Hepatocyte (in vitro differentiated cells): ENCODE results near the gene SMAP1. TPM values are rescaled to one million over a fixed set of nuclear protein-coding genes. Genes with fewer than 3 reads are reported as not detected.

Source experiments
- DNase-seq: peaks from one replicate; pipeline ENCODE4 v3.0.0-alpha.2; 2016; ENCODE audit warnings: low spot score
- H2AFZ ChIP-seq: fragments of 200-600 bp; sonication (generic); 2 replicates; pipeline ENCODE4 v1.6.0; 2016; ENCODE audit warnings: antibody characterized with exemption, mild to moderate bottlenecking
- H3K27ac ChIP-seq: fragments of 200-600 bp; sonication (generic); 2 replicates; pipeline ENCODE4 v1.5.1; 2016; ENCODE audit warnings: mild to moderate bottlenecking
- H3K27me3 ChIP-seq: fragments of 200-600 bp; sonication (generic); 2 replicates; pipeline ENCODE4 v1.6.1; 2016
- H3K36me3 ChIP-seq: fragments of 200-600 bp; sonication (generic); replicated peaks from 2 replicates; pipeline ENCODE4 v1.5.1; 2016; ENCODE audit warnings: low read depth; ENCODE audit not compliant: insufficient read depth
- H3K4me1 ChIP-seq: fragments of 200-600 bp; sonication (generic); 2 replicates; pipeline ENCODE4 v1.5.1; 2016; ENCODE audit warnings: mild to moderate bottlenecking, moderate library complexity; ENCODE audit not compliant: insufficient read depth
- H3K4me2 ChIP-seq: fragments of 200-600 bp; sonication (generic); 2 replicates; pipeline ENCODE4 v1.6.0; 2016
- H3K4me3 ChIP-seq: fragments of 200-600 bp; sonication (generic); 2 replicates; pipeline ENCODE4 v1.5.1; 2016; ENCODE audit warnings: mild to moderate bottlenecking
- H3K79me2 ChIP-seq: fragments of 200-600 bp; sonication (generic); 2 replicates; pipeline ENCODE4 v1.6.0; 2017; ENCODE audit warnings: mild to moderate bottlenecking
- H3K9me2 ChIP-seq: fragments of 200-600 bp; sonication (generic); replicated peaks from 2 replicates; pipeline ENCODE4 v1.6.0; 2017; ENCODE audit warnings: mild to moderate bottlenecking; ENCODE audit not compliant: insufficient read depth
- H3K9me3 ChIP-seq: fragments of 200-600 bp; sonication (generic); 2 replicates; pipeline ENCODE4 v1.5.1; 2016; ENCODE audit warnings: low read depth, mild to moderate bottlenecking
- H4K20me1 ChIP-seq: fragments of 200-600 bp; sonication (generic); 2 replicates; pipeline ENCODE4 v1.6.0; 2016; ENCODE audit warnings: mild to moderate bottlenecking; ENCODE audit not compliant: insufficient read depth, poor library complexity, severe bottlenecking
- CTCF ChIP-seq: fragments of 200-600 bp; sonication (generic); IDR thresholded peaks from 2 replicates; pipeline ENCODE4 v1.5.1; 2016; ENCODE audit warnings: antibody characterized with exemption, mild to moderate bottlenecking; ENCODE audit not compliant: poor library complexity
- EZH2 ChIP-seq: fragments of 200-600 bp; sonication (generic); IDR thresholded peaks from 2 replicates; pipeline ENCODE4 v1.6.1; 2016; ENCODE audit warnings: antibody characterized with exemption, mild to moderate bottlenecking, borderline replicate concordance
- EZH2phosphoT487 ChIP-seq: fragments of 200-600 bp; sonication (generic); IDR thresholded peaks from one replicate; pipeline ENCODE4 v1.6.1; 2018; ENCODE audit warnings: antibody characterized with exemption, mild to moderate bottlenecking, low read depth, moderate library complexity; ENCODE audit not compliant: unreplicated experiment, severe bottlenecking
- WGBS: methylation state at CpG from one replicate; pipeline ENCODE4 v1.1.6; 2016; ENCODE audit warnings: low lambda C conversion rate; ENCODE audit errors: missing lambda C conversion rate; 5-methylcytosine and 5-hydroxymethylcytosine counted together
- polyA plus RNA-seq: library from polyadenylated mRNA; unstranded; fragments of >200 nt; fragmentation: Nextera tagmentation; extraction: Ambion mirVana; gene quantifications from 2 replicates; pipeline ENCODE4 v1.2.1, GENCODE V29; 2016
- total RNA-seq: library from RNA; depleted of rRNA; stranded (reverse); fragments of >200 nt; gene quantifications from 2 replicates; pipeline ENCODE4 v1.2.3, GENCODE V29; 2014

Gene SMAP1
- total and polyA plus RNA-seq, 2 experiments from 2014 or later, result 28.2 to 42.4 TPM

- 98% methylated on average over 4 of the region's 4 CpGs for WGBS
- Histone ChIP-seq H4K20me1 (no peaks in the 10 kb centered on the region), H3K4me1 (no peaks in the 10 kb centered on the region), H3K4me3 (no peak overlapping the region), H3K79me2 (no peaks in the 10 kb centered on the region), H3K36me3 (no peaks in the 10 kb centered on the region), H3K27ac (no peak overlapping the region), H3K4me2 (no peak overlapping the region), H3K9me2 (no peaks in the 10 kb centered on the region), H2AFZ (no peak overlapping the region), H3K9me3 (no peaks in the 10 kb centered on the region), H3K27me3 (no peaks in the 10 kb centered on the region)
- DNase-seq, result no peak
- TF ChIP-seq EZH2 (no peak), EZH2phosphoT487 (no peak), CTCF (no peak)
Measured at GRCh38 chr6:70819646-70820045, 152.0 kb downstream of the SMAP1 start.

GRCh38 chr6:70820778-70821177, 153.1 kb downstream of the SMAP1 start:
- WGBS, result 100% methylated on average over 2 of the region's 2 CpGs
- Histone ChIP-seq H3K9me3 (no peaks in the 10 kb centered on the region), H3K9me2 (no peaks in the 10 kb centered on the region), H2AFZ (no peak overlapping the region), H4K20me1 (no peaks in the 10 kb centered on the region), H3K79me2 (no peaks in the 10 kb centered on the region), H3K4me1 (no peaks in the 10 kb centered on the region), H3K36me3 (no peaks in the 10 kb centered on the region), H3K4me3 (no peak overlapping the region), H3K27ac (no peak overlapping the region), H3K4me2 (no peak overlapping the region), H3K27me3 (no peaks in the 10 kb centered on the region)
- DNase-seq, result no peak
- TF ChIP-seq CTCF, result no peak
- no peak for TF ChIP-seq EZH2phosphoT487
- TF ChIP-seq EZH2, result no peak

- 90% methylated on average over 2 of the region's 2 CpGs for WGBS
- Histone ChIP-seq H3K4me1 (no peaks in the 10 kb centered on the region), H3K27ac (no peak overlapping the region), H4K20me1 (no peaks in the 10 kb centered on the region), H3K4me2 (no peak overlapping the region), H3K4me3 (no peak overlapping the region), H3K9me3 (no peaks in the 10 kb centered on the region), H3K36me3 (no peaks in the 10 kb centered on the region), H3K79me2 (no peaks in the 10 kb centered on the region), H3K27me3 (no peaks in the 10 kb centered on the region), H3K9me2 (no peaks in the 10 kb centered on the region), H2AFZ (no peak overlapping the region)
- TF ChIP-seq EZH2phosphoT487 (no peak), CTCF (no peak), EZH2 (no peak)
- no peak for DNase-seq
Measured at GRCh38 chr6:70821751-70822150, 154.1 kb downstream of the SMAP1 start.

GRCh38 chr6:70823651-70824050, 156.0 kb downstream of the SMAP1 start:
- Histone ChIP-seq H3K27ac (no peak overlapping the region), H3K27me3 (no peaks in the 10 kb centered on the region), H3K4me2 (no peak overlapping the region), H2AFZ (no peak overlapping the region), H4K20me1 (no peaks in the 10 kb centered on the region), H3K9me3 (no peaks in the 10 kb centered on the region), H3K36me3 (no peaks in the 10 kb centered on the region), H3K9me2 (no peaks in the 10 kb centered on the region), H3K4me3 (no peak overlapping the region), H3K79me2 (no peaks in the 10 kb centered on the region), H3K4me1 (no peaks in the 10 kb centered on the region)
- 97% methylated on average over 1 of the region's 1 CpG for WGBS
- no peak for TF ChIP-seq CTCF
- TF ChIP-seq EZH2phosphoT487, result no peak
- TF ChIP-seq EZH2, result no peak
- no peak for DNase-seq
